Measurements from ENCODE around the gene NDUFA12.

DNA sequence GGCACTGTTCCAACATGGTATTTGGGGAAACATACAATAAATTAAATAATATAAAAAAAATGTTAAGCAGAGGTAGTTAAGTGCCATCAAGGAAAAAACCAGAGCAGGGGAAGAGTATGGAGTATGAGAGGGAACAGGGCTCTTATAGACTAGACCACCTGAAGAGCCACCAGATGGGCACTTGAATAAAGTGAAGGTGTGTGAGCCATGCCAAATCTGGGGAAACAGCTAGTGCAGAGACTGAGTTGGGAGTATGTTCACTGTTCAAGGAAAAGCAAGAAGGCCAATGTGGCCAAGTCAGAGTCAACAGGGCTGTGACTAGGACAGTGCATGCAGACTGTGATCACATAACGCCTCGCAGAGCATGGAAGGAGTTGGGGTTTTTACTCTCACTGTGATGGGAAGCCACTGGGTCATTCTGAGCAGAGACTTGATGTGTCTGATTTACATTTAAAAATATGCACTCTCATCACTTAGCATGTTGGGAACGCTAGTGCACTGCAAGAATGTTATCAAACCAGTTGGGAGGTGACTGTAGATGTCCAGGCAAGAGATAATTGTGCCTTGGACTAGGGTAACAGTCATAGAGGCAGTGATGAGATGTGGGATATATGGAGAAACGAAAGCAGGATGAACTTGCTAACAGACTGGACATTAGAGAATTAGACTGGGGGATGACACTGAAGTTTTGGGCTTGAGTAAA, 25.6 kb downstream of the NDUFA12 start:
- TF ChIP-seq GABPA (IDR thresholded peaks at IDR 0.05; ENCODE audit: low read depth), result no peak
- TF ChIP-seq, protein P1, sequence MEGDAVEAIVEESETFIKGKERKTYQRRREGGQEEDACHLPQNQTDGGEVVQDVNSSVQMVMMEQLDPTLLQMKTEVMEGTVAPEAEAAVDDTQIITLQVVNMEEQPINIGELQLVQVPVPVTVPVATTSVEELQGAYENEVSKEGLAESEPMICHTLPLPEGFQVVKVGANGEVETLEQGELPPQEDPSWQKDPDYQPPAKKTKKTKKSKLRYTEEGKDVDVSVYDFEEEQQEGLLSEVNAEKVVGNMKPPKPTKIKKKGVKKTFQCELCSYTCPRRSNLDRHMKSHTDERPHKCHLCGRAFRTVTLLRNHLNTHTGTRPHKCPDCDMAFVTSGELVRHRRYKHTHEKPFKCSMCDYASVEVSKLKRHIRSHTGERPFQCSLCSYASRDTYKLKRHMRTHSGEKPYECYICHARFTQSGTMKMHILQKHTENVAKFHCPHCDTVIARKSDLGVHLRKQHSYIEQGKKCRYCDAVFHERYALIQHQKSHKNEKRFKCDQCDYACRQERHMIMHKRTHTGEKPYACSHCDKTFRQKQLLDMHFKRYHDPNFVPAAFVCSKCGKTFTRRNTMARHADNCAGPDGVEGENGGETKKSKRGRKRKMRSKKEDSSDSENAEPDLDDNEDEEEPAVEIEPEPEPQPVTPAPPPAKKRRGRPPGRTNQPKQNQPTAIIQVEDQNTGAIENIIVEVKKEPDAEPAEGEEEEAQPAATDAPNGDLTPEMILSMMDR (IDR thresholded peaks at IDR 0.05; ENCODE audit: insufficient read depth, low read length), result no peak
- TF ChIP-seq POLR2AphosphoS5 (IDR thresholded peaks at IDR 0.05; ENCODE audit: low read depth), result no peak
- TF ChIP-seq, protein P2, sequence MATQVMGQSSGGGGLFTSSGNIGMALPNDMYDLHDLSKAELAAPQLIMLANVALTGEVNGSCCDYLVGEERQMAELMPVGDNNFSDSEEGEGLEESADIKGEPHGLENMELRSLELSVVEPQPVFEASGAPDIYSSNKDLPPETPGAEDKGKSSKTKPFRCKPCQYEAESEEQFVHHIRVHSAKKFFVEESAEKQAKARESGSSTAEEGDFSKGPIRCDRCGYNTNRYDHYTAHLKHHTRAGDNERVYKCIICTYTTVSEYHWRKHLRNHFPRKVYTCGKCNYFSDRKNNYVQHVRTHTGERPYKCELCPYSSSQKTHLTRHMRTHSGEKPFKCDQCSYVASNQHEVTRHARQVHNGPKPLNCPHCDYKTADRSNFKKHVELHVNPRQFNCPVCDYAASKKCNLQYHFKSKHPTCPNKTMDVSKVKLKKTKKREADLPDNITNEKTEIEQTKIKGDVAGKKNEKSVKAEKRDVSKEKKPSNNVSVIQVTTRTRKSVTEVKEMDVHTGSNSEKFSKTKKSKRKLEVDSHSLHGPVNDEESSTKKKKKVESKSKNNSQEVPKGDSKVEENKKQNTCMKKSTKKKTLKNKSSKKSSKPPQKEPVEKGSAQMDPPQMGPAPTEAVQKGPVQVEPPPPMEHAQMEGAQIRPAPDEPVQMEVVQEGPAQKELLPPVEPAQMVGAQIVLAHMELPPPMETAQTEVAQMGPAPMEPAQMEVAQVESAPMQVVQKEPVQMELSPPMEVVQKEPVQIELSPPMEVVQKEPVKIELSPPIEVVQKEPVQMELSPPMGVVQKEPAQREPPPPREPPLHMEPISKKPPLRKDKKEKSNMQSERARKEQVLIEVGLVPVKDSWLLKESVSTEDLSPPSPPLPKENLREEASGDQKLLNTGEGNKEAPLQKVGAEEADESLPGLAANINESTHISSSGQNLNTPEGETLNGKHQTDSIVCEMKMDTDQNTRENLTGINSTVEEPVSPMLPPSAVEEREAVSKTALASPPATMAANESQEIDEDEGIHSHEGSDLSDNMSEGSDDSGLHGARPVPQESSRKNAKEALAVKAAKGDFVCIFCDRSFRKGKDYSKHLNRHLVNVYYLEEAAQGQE (IDR thresholded peaks at IDR 0.05; ENCODE audit: insufficient replicate concordance, low read depth), result no peak
